ENCODE data around the gene LDHAL6A. TPM values are rescaled to one million over a fixed set of nuclear protein-coding genes. Genes with fewer than 3 reads are reported as not detected.

LDHAL6A gene
- total RNA-seq, 1 experiment from 2014 or later: not detected

- ATAC-seq (no peak), DNase-seq (ENCODE audit: low spot score) (no peak)
- TF ChIP-seq, protein P1, sequence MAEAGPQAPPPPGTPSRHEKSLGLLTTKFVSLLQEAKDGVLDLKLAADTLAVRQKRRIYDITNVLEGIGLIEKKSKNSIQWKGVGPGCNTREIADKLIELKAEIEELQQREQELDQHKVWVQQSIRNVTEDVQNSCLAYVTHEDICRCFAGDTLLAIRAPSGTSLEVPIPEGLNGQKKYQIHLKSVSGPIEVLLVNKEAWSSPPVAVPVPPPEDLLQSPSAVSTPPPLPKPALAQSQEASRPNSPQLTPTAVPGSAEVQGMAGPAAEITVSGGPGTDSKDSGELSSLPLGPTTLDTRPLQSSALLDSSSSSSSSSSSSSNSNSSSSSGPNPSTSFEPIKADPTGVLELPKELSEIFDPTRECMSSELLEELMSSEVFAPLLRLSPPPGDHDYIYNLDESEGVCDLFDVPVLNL (CRISPR knock-in tag; IDR thresholded peaks at IDR 0.05; ENCODE audit: borderline replicate concordance, low read depth): no peak
- TF ChIP-seq ZNF263 (CRISPR knock-in tag; IDR thresholded peaks at IDR 0.05; ENCODE audit: low read depth): no peak
- no peak for TF ChIP-seq CBFB (CRISPR knock-in tag; IDR thresholded peaks at IDR 0.05; ENCODE audit: low read depth)
- no peak for TF ChIP-seq ZBTB21 (CRISPR knock-in tag; IDR thresholded peaks at IDR 0.05; ENCODE audit: borderline replicate concordance)
- TF ChIP-seq, protein P2, sequence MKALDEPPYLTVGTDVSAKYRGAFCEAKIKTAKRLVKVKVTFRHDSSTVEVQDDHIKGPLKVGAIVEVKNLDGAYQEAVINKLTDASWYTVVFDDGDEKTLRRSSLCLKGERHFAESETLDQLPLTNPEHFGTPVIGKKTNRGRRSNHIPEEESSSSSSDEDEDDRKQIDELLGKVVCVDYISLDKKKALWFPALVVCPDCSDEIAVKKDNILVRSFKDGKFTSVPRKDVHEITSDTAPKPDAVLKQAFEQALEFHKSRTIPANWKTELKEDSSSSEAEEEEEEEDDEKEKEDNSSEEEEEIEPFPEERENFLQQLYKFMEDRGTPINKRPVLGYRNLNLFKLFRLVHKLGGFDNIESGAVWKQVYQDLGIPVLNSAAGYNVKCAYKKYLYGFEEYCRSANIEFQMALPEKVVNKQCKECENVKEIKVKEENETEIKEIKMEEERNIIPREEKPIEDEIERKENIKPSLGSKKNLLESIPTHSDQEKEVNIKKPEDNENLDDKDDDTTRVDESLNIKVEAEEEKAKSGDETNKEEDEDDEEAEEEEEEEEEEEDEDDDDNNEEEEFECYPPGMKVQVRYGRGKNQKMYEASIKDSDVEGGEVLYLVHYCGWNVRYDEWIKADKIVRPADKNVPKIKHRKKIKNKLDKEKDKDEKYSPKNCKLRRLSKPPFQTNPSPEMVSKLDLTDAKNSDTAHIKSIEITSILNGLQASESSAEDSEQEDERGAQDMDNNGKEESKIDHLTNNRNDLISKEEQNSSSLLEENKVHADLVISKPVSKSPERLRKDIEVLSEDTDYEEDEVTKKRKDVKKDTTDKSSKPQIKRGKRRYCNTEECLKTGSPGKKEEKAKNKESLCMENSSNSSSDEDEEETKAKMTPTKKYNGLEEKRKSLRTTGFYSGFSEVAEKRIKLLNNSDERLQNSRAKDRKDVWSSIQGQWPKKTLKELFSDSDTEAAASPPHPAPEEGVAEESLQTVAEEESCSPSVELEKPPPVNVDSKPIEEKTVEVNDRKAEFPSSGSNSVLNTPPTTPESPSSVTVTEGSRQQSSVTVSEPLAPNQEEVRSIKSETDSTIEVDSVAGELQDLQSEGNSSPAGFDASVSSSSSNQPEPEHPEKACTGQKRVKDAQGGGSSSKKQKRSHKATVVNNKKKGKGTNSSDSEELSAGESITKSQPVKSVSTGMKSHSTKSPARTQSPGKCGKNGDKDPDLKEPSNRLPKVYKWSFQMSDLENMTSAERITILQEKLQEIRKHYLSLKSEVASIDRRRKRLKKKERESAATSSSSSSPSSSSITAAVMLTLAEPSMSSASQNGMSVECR (CRISPR knock-in tag; IDR thresholded peaks at IDR 0.05; ENCODE audit: borderline replicate concordance): no peak
- TF ChIP-seq ESRRA (CRISPR knock-in tag; IDR thresholded peaks at IDR 0.05; ENCODE audit: borderline replicate concordance): no peak
- TF ChIP-seq, protein P3, sequence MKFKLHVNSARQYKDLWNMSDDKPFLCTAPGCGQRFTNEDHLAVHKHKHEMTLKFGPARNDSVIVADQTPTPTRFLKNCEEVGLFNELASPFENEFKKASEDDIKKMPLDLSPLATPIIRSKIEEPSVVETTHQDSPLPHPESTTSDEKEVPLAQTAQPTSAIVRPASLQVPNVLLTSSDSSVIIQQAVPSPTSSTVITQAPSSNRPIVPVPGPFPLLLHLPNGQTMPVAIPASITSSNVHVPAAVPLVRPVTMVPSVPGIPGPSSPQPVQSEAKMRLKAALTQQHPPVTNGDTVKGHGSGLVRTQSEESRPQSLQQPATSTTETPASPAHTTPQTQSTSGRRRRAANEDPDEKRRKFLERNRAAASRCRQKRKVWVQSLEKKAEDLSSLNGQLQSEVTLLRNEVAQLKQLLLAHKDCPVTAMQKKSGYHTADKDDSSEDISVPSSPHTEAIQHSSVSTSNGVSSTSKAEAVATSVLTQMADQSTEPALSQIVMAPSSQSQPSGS (CRISPR knock-in tag; IDR thresholded peaks at IDR 0.05; ENCODE audit: borderline replicate concordance, low read depth): no peak
- TF ChIP-seq SMAD3 (CRISPR knock-in tag; IDR thresholded peaks at IDR 0.05; ENCODE audit: borderline replicate concordance): no peak
- no peak for TF ChIP-seq SOX15 (CRISPR knock-in tag; IDR thresholded peaks at IDR 0.05)
- no peak for TF ChIP-seq NR1H2 (CRISPR knock-in tag; IDR thresholded peaks at IDR 0.05)
- TF ChIP-seq FOXP1 (CRISPR knock-in tag; IDR thresholded peaks at IDR 0.05; ENCODE audit: borderline replicate concordance): no peak
- no peak for TF ChIP-seq ELF4 (CRISPR knock-in tag; IDR thresholded peaks at IDR 0.05; ENCODE audit: low read depth)
- TF ChIP-seq AFF4 (CRISPR knock-in tag; IDR thresholded peaks at IDR 0.05; ENCODE audit: borderline replicate concordance): no peak
- TF ChIP-seq, protein P4, sequence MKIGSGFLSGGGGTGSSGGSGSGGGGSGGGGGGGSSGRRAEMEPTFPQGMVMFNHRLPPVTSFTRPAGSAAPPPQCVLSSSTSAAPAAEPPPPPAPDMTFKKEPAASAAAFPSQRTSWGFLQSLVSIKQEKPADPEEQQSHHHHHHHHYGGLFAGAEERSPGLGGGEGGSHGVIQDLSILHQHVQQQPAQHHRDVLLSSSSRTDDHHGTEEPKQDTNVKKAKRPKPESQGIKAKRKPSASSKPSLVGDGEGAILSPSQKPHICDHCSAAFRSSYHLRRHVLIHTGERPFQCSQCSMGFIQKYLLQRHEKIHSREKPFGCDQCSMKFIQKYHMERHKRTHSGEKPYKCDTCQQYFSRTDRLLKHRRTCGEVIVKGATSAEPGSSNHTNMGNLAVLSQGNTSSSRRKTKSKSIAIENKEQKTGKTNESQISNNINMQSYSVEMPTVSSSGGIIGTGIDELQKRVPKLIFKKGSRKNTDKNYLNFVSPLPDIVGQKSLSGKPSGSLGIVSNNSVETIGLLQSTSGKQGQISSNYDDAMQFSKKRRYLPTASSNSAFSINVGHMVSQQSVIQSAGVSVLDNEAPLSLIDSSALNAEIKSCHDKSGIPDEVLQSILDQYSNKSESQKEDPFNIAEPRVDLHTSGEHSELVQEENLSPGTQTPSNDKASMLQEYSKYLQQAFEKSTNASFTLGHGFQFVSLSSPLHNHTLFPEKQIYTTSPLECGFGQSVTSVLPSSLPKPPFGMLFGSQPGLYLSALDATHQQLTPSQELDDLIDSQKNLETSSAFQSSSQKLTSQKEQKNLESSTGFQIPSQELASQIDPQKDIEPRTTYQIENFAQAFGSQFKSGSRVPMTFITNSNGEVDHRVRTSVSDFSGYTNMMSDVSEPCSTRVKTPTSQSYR (CRISPR knock-in tag; IDR thresholded peaks at IDR 0.05): no peak
- TF ChIP-seq RELA (CRISPR knock-in tag; IDR thresholded peaks at IDR 0.05; ENCODE audit: borderline replicate concordance): no peak
- TF ChIP-seq USF2 (CRISPR knock-in tag; IDR thresholded peaks at IDR 0.05): no peak
- TF ChIP-seq CREB1 (CRISPR knock-in tag; IDR thresholded peaks at IDR 0.05): no peak
- no peak for TF ChIP-seq MXD4 (CRISPR knock-in tag; IDR thresholded peaks at IDR 0.05; ENCODE audit: borderline replicate concordance)
- no peak for TF ChIP-seq GTF2I (CRISPR knock-in tag; conservative IDR thresholded peaks at IDR 0.05)
- Mint-ChIP-seq H3K4me3 (peak overlapping the region; percentile 100), H3K27ac (peak overlapping the region; percentile 100), H3K27me3 (ENCODE audit: low read depth) (no peaks in the 10 kb centered on the region; the same call in 1 of the 2 replicates), H3K9me3 (no peaks in the 10 kb centered on the region), H3K4me1 (peaks cover 6% of the 10 kb centered on the region), H3K36me3 (no peaks in the 10 kb centered on the region; the same call in 1 of the 2 replicates)
- POLR2A ChIA-PET: interaction anchor here (1.1 to 1.5 kb wide), 2 partner anchors 106 to 107 kb away, joined by 4 to 6 read pairs; partner anchors contain the start of gene SPTY2D1
- CTCF ChIA-PET: interaction anchor here (0.9 to 1.7 kb wide), 3 partner anchors 124 to 324 kb away, joined by 3 to 7 read pairs (median 4); no protein-coding TSS in a partner anchor
Measured at GRCh38 chr11:18527512-18527911, 71.9 kb downstream of the LDHAL6A start.

Data from WTC11 (cell line).